ENCODE measurements around the gene TEX28. TPM values are rescaled to one million over a fixed set of nuclear protein-coding genes. Genes with fewer than 3 reads are reported as not detected.
"Not testable (repeated sequence)": the region's sequence is repeated elsewhere in the genome, so short reads cannot be mapped to it uniquely, and the experiment has no call there.

The TEX28 gene
- total RNA-seq, 4 donors from 2014 or later = not detected

DNA sequence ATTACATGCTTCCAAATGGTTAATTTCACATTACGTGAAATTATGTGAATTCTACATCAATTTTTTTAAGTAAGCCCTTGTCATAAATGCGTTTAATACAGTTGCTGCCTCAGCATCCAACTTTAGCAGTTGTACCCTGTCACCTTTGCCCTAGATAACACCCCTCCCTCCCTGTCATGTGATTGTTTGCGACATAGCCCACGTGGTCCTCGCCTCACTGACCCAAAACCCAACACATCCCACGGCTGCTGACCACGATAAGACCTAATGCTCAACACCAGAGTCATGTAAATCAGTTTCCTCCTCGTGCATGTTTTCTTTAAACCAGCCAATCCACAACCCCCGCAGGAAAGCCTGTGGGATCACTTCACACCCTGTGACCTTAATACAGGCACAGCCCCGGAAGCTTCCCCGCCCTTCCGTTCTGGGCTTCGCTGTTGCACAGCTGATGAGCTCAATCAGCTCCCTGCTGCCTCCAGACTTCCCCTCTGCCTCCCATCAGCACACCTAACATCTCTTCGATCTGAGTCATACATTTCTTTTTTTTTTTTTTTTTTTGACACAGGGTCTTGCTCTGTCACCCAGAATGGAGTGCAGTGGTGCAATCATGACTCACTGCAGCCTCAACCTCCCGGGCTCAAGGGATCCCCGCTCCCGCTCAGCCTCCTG, 47.4 kb downstream of the TEX28 start:
- no CpG with 5 or more reads among the region's 17 CpGs for WGBS, 2 donors (ENCODE audit: low coverage in 1 of 2)
- H3K36me3 ChIP-seq; H3K4me1 ChIP-seq; in situ Hi-C loops (cut with MboI; ENCODE audit: low pct_ligation_motif_present in 1 of 4, low pct_unique_long_range_greater_than_20kb in 1 of 4, low sequenced_read_pairs in 3 of 4); H3K4me3 ChIP-seq; H3K27me3 ChIP-seq; intact Hi-C loops (cut with DNase I; ENCODE audit: low total_unique reads); H3K27ac ChIP-seq; H3K9me3 ChIP-seq; DNase-seq: not testable (repeated sequence)

DNA sequence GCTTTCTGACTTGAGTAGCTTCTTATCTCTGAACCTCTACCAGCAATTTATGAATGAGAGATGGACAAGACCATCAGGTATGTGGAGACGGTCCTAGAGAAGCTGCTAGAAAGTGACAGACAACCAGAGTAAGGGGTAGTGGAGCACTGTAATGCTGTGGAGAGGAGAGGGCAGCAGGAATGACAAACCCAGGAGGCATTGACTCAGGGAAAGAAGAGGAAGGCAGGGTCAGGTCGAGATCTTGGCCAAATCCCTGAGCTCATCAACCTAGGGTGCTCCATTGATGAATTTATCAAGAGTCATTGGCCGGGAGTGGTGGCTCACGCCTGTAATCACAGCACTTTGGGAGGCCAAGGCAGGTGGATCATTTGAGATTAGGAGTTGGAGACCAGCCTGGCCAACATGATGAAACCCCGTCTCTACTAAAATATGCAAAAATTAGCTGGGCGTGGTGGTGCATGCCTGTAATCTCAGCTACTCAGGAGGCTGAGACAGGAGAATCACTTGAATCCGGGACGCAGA, 54.9 kb downstream of the TEX28 start:
- in situ Hi-C loops (cut with MboI; ENCODE audit: low pct_ligation_motif_present in 1 of 4, low pct_unique_long_range_greater_than_20kb in 1 of 4, low sequenced_read_pairs in 3 of 4) = not testable (repeated sequence)
- 69% methylated on average over 6 of the region's 8 CpGs; no CpG with 5 or more reads in 1 of the 2 donors for WGBS, 2 donors (ENCODE audit: low coverage in 1 of 2)

DNA sequence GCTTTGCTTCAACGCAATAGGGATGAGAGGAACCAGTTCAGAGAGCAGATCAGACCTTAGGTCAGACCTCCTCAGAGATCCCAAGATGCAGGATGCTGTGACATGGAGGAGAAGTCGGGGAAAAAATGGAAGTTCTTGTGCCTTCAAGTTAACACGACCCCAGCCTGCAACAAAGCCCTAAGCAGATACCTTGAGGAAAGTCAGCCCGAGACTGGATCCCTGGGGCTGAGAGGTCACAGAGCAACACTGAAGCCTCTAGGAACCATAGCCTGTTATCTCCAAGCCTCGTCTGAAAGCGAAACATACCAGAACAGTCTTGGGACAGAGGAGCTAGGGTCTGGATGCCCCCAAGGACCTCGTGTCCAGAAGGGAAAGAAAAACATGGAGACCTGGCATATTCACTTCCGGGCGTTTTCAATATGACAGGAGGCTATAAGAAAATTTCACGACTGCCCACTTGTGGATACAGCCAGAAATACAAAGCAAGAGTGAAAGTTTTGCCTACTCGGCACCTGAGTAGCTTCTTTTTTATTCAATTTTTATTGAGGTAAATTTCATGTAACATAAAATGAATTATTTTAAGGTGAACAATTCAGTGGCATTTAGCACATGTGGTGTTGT, 55.9 kb downstream of the TEX28 start:
- DNase-seq; intact Hi-C loops (cut with DNase I; ENCODE audit: low total_unique reads); in situ Hi-C loops (cut with MboI; ENCODE audit: low pct_ligation_motif_present in 1 of 4, low pct_unique_long_range_greater_than_20kb in 1 of 4, low sequenced_read_pairs in 3 of 4); H3K27ac ChIP-seq; H3K4me3 ChIP-seq; H3K9me3 ChIP-seq; H3K27me3 ChIP-seq; H3K36me3 ChIP-seq; H3K4me1 ChIP-seq: not testable (repeated sequence)
- WGBS, 2 donors (ENCODE audit: low coverage in 1 of 2) = 80% methylated on average over 1 of the region's 11 CpGs; no CpG with 5 or more reads in 1 of the 2 donors

More for the DNA sequence above, 54.9 kb downstream of the TEX28 start:
- DNase-seq; H3K27ac ChIP-seq; H3K9me3 ChIP-seq; H3K4me3 ChIP-seq; intact Hi-C loops (cut with DNase I; ENCODE audit: low total_unique reads); H3K27me3 ChIP-seq; H3K4me1 ChIP-seq; H3K36me3 ChIP-seq: not testable (repeated sequence)

DNA sequence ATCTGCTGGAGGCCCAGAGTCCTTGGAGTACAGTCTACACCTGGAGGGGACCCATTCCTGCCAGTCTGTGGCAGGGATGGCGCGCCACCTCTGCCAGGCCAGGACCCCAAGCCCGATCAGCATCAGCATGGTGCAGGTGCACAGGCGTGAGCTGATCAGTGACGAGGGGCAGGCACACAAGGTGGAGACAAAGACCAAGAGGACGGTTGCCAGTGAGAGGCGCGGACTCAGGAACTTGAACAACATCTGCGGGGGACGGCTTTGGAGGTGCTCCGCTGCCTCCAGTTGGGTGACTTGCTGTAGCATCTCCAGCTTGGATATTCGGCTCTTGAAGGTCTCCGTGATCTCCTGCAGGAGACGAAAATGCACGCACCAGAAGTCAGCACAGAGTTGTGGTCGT, 61.3 kb downstream of the TEX28 start:
- H3K27me3 ChIP-seq; DNase-seq; H3K9me3 ChIP-seq; H3K4me3 ChIP-seq; H3K27ac ChIP-seq; intact Hi-C loops (cut with DNase I; ENCODE audit: low total_unique reads); H3K4me1 ChIP-seq; H3K36me3 ChIP-seq; in situ Hi-C loops (cut with MboI; ENCODE audit: low pct_ligation_motif_present in 1 of 4, low pct_unique_long_range_greater_than_20kb in 1 of 4, low sequenced_read_pairs in 3 of 4): not testable (repeated sequence)
- WGBS, 2 donors (ENCODE audit: low coverage in 1 of 2) = no CpG with 5 or more reads among the region's 16 CpGs

DNA sequence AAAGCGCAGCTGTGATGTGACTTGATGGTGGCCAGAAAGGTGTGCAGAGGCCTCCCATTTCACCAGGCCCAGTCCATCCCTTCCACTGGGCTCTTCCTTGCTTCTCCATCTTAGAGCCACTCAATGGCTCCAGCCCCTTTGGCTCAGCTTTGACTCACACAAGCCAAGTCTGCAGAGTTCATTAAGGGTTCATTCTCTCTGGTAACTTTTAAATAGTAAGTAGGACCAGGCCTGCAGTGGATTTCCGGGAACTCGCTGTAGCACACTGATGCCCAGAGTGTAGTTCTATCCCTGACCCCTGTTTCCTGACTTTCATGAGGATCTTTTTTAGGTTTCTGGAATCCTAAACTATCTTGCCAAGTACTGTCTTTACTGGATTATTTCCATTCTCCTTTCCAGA, 63.5 kb downstream of the TEX28 start:
- in situ Hi-C loops (cut with MboI; ENCODE audit: low pct_ligation_motif_present in 1 of 4, low pct_unique_long_range_greater_than_20kb in 1 of 4, low sequenced_read_pairs in 3 of 4); H3K36me3 ChIP-seq; H3K4me1 ChIP-seq; DNase-seq; H3K27me3 ChIP-seq; H3K27ac ChIP-seq; intact Hi-C loops (cut with DNase I; ENCODE audit: low total_unique reads); H3K4me3 ChIP-seq; H3K9me3 ChIP-seq: not testable (repeated sequence)
- no CpG with 5 or more reads among the region's 3 CpGs for WGBS, 2 donors (ENCODE audit: low coverage in 1 of 2)

DNA sequence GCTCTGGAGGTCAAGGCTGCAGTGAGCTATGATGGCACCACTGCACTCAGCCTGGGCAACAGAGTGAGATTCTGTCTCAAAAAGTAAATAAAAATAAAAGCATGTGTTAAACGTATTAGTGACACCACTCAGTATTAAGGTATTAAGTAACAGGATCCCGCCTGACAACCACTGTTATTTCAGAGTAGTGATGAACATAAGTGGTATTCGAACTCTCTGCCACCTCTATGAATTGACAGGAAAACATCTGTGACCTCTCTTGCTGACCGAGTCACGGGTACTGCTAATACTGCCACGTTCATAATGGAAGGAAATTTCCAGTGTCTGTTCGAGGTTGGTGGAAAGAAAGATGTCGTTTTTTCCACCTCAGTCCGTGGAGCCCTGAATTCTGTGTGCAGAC, 68.2 kb downstream of the TEX28 start:
- H3K4me1 ChIP-seq; H3K36me3 ChIP-seq; H3K9me3 ChIP-seq; H3K4me3 ChIP-seq; H3K27ac ChIP-seq; in situ Hi-C loops (cut with MboI; ENCODE audit: low pct_ligation_motif_present in 1 of 4, low pct_unique_long_range_greater_than_20kb in 1 of 4, low sequenced_read_pairs in 3 of 4); H3K27me3 ChIP-seq; DNase-seq; intact Hi-C loops (cut with DNase I; ENCODE audit: low total_unique reads): not testable (repeated sequence)
- WGBS, 2 donors (ENCODE audit: low coverage in 1 of 2) = no CpG with 5 or more reads among the region's 9 CpGs

DNA sequence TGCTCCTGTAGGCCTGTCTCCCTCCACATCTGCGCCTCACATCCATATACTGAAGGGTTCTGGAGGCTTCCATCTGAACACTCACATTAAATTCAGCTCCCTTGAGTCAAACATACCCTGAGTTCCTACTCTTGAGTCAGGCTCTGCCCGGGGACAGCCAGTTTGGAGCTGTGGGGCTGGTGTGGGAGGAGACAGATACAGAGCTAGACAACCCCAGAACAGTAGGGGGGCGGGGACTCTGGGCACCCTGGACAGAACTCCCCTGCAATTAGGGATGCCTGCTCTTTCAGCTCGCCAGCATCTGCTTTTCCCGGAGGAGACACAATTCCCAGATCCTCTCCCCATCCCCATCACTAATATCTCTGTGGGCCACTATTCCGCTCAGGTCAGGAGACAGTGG, 69.6 kb downstream of the TEX28 start:
- H3K27me3 ChIP-seq; in situ Hi-C loops (cut with MboI; ENCODE audit: low pct_ligation_motif_present in 1 of 4, low pct_unique_long_range_greater_than_20kb in 1 of 4, low sequenced_read_pairs in 3 of 4); H3K4me1 ChIP-seq; intact Hi-C loops (cut with DNase I; ENCODE audit: low total_unique reads); H3K27ac ChIP-seq; H3K9me3 ChIP-seq; H3K4me3 ChIP-seq; H3K36me3 ChIP-seq; DNase-seq: not testable (repeated sequence)
- WGBS, 2 donors (ENCODE audit: low coverage in 1 of 2) = no CpG with 5 or more reads among the region's 6 CpGs

Other genes starting within 250 kb of the TEX28 start
- 10 to 100 TPM; 22.1 to 53.1 (median 37.8) TPM for gene MECP2, start 197.4 kb downstream of the TEX28 start, total RNA-seq
- gene OPN1LW, start 150.9 kb downstream of the TEX28 start, total RNA-seq = not detected
- gene OPN1MW, start 112.5 kb downstream of the TEX28 start, total RNA-seq = not detected
- not detected for gene OPN1MW2, start 75.4 kb downstream of the TEX28 start, total RNA-seq
- not detected for gene OPN1MW3, start 37.5 kb downstream of the TEX28 start, total RNA-seq
- gene TKTL1, start 671 bp upstream of the TEX28 start, total RNA-seq = not detected
- 1,000 to 10,000 TPM in 2 of 4 donors, 100 to 1,000 TPM in 2; 632 to 3,163 (median 1,262) TPM for gene FLNA, start 79.5 kb upstream of the TEX28 start, total RNA-seq
- gene EMD, start 84.2 kb upstream of the TEX28 start, total RNA-seq = 10 to 100 TPM; 27.3 to 89.8 (median 55.5) TPM
- 1,000 to 10,000 TPM; 1,352 to 4,861 (median 3,415) TPM for gene RPL10, start 103.3 kb upstream of the TEX28 start, total RNA-seq
- gene DNASE1L1, start 114.1 kb upstream of the TEX28 start, total RNA-seq = 100 to 1,000 TPM in 1 of 4 donors, 10 to 100 TPM in 3; 15.9 to 156 (median 36.9) TPM
- 100 to 1,000 TPM in 2 of 4 donors, 10 to 100 TPM in 2; 46.7 to 495 (median 101) TPM for gene TAFAZZIN, start 116.4 kb upstream of the TEX28 start, total RNA-seq
- 100 to 1,000 TPM in 1 of 4 donors, 10 to 100 TPM in 3; 26.5 to 118 (median 61.7) TPM for gene ATP6AP1, start 133.6 kb upstream of the TEX28 start, total RNA-seq
- 100 to 1,000 TPM in 3 of 4 donors, 10 to 100 TPM in 1; 86.6 to 173 (median 119) TPM for gene GDI1, start 142.0 kb upstream of the TEX28 start, total RNA-seq
- 100 to 1,000 TPM in 1 of 4 donors, 10 to 100 TPM in 3; 39.9 to 130 (median 52.0) TPM for gene FAM50A, start 149.0 kb upstream of the TEX28 start, total RNA-seq
- gene PLXNA3, start 163.2 kb upstream of the TEX28 start, total RNA-seq = 100 to 1,000 TPM in 1 of 4 donors, 10 to 100 TPM in 3; 17.3 to 128 (median 52.8) TPM
- gene LAGE3, start 184.2 kb upstream of the TEX28 start, total RNA-seq = 10 to 100 TPM in 2 of 4 donors, 1 to 10 TPM in 1, not detected in 1; 3.0 to 28.4 (median 23.3) TPM
- 10 to 100 TPM; 19.9 to 50.7 (median 42.7) TPM for gene UBL4A, start 191.5 kb upstream of the TEX28 start, total RNA-seq
- 100 to 1,000 TPM in 1 of 4 donors, 10 to 100 TPM in 3; 26.7 to 117 (median 34.4) TPM for gene SLC10A3, start 195.5 kb upstream of the TEX28 start, total RNA-seq
- gene FAM3A, start 221.1 kb upstream of the TEX28 start, total RNA-seq = 100 to 1,000 TPM in 1 of 4 donors, 10 to 100 TPM in 3; 62.7 to 112 (median 72.5) TPM